Cardiac muscle cell (in vitro differentiated cells and primary cell): ENCODE measurements around the gene EIF4G3. TPM values are rescaled to one million over a fixed set of nuclear protein-coding genes. Genes with fewer than 3 reads are reported as not detected.
A peak's percentile ranks its signal among the peaks of the same experiment; 100 is the strongest.

Experiments used
- DNase-seq, 2 donors: peaks; one replicate each; pipeline versions ENCODE4 v3.0.0 to v3.0.0-alpha.2; 2010 to 2017; ENCODE audit warnings: low read depth in 1 of 2, low spot score in 1 of 2
- H3K27ac ChIP-seq: fragments of 200-600 bp; sonication (generic); 2 replicates; pipeline ENCODE4 v1.5.1; 2016
- H3K27me3 ChIP-seq: fragments of 200-600 bp; sonication (generic); 2 replicates; pipeline ENCODE4 v1.6.0; 2016; ENCODE audit warnings: control low read depth
- H3K36me3 ChIP-seq: fragments of 200-600 bp; sonication (generic); 2 replicates; pipeline ENCODE4 v1.5.1; 2016; ENCODE audit warnings: control low read depth
- H3K4me1 ChIP-seq: fragments of 200-600 bp; sonication (generic); 2 replicates; pipeline ENCODE4 v1.8.1; 2017; ENCODE audit warnings: low read depth, mild to moderate bottlenecking, mixed run types
- H3K4me3 ChIP-seq: fragments of 200-600 bp; sonication (generic); 2 replicates; pipeline ENCODE4 v1.5.1; 2016; ENCODE audit warnings: mild to moderate bottlenecking
- H3K9me3 ChIP-seq: fragments of 200-600 bp; sonication (generic); 2 replicates; pipeline ENCODE4 v1.5.1; 2017; ENCODE audit warnings: low read depth, mild to moderate bottlenecking, control low read depth
- polyA plus RNA-seq: library from polyadenylated mRNA; unstranded; fragments of >200 nt; fragmentation: Nextera tagmentation; extraction: Ambion mirVana; gene quantifications from 2 replicates; pipeline ENCODE4 v1.2.1, GENCODE V29; 2016
- total RNA-seq: library from RNA; depleted of rRNA; stranded (reverse); fragments of >200 nt; gene quantifications from 2 replicates; pipeline ENCODE4 v1.2.3, GENCODE V29; 2016
- TF ChIP-seq, protein P1 (sequence below): IDR thresholded peaks from 2 replicates; pipeline ENCODE4 v1.5.1; 2012; ENCODE audit warnings: low read depth, mild to moderate bottlenecking, low read length

The EIF4G3 gene
- total and polyA plus RNA-seq, 2 experiments from 2014 or later: 37.8 to 55.3 TPM

DNA sequence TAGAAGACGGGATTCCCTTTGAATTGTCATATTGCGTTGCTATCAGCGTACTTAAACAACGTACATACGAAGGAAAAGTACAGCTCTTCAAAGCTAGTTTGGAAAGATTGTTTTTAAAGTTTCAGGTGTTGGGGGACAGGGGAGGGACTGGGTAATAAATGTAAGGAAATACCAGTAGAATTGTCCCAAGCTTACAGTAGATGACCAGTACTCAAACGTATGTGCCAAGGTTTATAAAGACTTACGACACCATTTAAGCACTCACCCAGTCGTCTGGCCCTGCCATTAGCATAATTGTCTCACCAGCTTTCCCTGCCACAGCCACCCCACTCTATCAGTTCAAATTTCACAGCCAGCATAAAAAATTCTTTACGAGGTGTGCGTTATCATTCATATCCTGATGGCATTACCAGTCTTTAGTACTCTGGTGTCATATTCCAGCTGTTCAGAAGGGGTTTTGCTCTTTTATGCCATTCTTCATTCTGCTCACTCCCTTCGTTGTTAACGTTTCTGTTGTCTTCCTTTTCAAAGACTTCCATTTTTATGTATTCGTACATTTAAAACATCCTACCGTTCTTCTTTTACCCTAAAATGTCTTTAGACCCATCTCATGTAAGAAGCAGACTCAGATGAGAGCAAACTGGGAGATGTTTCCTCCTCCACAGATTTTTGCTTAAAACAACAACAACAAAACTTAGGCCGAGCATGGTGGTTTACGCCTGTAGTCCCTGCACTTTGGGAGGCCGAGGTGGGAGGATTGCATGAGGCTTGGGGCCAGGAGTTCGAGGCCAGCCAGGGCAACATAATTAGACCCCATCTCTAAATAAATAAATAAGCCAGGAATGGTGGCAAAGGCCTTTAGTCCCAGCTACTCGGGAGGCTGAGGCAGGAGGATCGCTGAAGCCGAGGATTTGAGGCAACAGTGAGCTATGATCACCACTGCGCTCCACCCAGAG, 388.6 kb downstream of the EIF4G3 start:
- H3K4me1 ChIP-seq: peaks cover 6% of the 10 kb centered on the region
- H3K4me3 ChIP-seq: peak overlapping the region; percentile 76
- peak; percentile 13 to 64 for DNase-seq
- peak overlapping the region; percentile 97 for H3K27ac ChIP-seq
- H3K36me3 ChIP-seq: no peaks in the 10 kb centered on the region
- TF ChIP-seq, protein P1, sequence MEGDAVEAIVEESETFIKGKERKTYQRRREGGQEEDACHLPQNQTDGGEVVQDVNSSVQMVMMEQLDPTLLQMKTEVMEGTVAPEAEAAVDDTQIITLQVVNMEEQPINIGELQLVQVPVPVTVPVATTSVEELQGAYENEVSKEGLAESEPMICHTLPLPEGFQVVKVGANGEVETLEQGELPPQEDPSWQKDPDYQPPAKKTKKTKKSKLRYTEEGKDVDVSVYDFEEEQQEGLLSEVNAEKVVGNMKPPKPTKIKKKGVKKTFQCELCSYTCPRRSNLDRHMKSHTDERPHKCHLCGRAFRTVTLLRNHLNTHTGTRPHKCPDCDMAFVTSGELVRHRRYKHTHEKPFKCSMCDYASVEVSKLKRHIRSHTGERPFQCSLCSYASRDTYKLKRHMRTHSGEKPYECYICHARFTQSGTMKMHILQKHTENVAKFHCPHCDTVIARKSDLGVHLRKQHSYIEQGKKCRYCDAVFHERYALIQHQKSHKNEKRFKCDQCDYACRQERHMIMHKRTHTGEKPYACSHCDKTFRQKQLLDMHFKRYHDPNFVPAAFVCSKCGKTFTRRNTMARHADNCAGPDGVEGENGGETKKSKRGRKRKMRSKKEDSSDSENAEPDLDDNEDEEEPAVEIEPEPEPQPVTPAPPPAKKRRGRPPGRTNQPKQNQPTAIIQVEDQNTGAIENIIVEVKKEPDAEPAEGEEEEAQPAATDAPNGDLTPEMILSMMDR: no peak
- no peaks in the 10 kb centered on the region for H3K27me3 ChIP-seq
- H3K9me3 ChIP-seq: no peaks in the 10 kb centered on the region

DNA sequence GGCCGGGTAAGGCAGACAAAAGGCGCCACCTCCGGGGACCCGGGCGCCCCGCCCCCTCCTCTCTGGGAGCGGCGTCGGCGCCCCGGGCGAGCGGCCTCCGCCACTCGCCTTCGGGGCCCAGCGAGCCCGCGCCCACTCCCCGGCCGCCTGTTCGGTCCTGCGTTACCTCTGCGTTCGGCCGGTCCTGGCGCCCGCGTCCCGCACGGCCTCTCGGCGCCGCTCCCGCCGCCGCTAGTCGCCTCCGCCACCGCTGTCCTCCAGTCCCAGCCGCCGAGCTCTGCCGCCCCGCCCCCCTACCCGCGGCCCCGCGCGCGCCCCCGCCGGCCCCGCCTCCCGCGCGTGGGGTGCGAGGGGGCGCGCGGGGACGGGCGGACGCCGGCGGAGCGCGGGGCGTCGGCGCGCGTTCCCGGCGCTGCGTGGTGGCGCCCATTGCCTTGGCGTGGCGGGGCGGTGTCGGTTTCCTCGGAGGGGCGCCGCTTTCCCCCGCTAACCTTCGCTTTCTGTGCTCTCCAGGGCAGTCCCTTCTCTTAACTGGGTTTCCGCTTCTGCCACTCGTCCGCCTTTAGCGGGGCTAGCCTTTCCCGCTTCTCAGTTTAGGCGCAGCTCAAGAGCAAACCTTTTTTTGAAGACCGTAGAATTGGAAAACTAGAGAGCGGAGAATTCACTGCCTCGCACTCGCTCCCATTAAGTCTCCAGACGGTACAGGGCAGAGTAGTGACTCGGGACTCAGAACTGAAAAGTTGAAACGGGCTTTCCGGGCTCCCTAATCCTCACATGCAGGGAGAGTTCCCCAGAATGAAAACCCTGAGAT, 389.5 kb downstream of the EIF4G3 start, which contains the start of gene HP1BP3:
TSS of gene HP1BP3 (minus strand) at position 279 of the 811 bp plus-strand sequence. CDS start 6,867 bp downstream, outside the sequence.
- TF ChIP-seq, protein P1: no peak
- Histone ChIP-seq H3K27ac (peak within 1 kb of the TSS; percentile 97), H3K36me3 (no peaks in the 10 kb centered on the region), H3K27me3 (no peaks in the 10 kb centered on the region), H3K9me3 (no peaks in the 10 kb centered on the region), H3K4me1 (peaks cover 6% of the 10 kb centered on the region), H3K4me3 (peak within 1 kb of the TSS; percentile 76)
- peak; percentile 78 to 82 for DNase-seq

DNA sequence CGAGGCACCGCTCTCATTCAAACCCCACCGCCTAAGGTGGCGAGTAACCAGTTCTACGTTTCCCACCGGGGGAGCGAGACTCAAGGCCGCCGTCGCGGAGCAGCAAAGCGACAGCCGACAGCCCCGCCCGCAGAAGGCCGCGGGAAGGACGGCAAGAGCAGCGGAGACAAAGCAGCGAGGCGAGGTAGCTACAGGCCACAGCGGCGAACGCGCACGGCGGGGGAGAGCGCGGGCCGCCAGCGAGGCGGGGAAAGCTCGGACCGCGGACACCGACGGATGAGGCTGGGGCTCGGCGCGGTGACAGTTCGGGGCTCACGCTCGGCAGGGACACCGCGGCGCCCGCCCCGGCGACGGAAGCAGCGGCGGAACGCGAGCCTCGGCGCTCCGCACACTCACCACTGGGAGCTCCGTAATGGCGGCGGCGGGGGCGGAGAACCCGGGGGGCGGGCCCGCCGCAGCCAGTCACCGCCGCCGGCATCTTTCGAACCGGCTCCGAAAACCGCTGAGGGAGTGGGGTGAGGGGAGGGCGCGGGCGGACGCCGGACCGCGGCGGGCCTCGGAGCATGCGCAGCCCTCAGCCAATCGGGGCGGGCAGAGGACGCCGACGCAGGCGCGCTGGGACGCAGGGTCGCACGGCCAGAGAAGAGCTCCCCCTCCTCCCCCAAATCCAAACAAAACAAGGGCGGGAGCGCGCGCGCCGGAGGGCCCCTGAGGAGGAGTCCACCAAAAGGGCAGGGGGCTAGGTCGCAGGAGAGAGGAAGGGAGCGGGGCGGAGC, 390.3 kb downstream of the EIF4G3 start:
- TF ChIP-seq, protein P1: no peak
- Histone ChIP-seq H3K4me1 (peaks cover 6% of the 10 kb centered on the region), H3K27ac (peak overlapping the region; percentile 97), H3K4me3 (peak overlapping the region; percentile 76), H3K27me3 (no peaks in the 10 kb centered on the region), H3K36me3 (no peaks in the 10 kb centered on the region), H3K9me3 (no peaks in the 10 kb centered on the region)
- DNase-seq: peak; percentile 97

DNA sequence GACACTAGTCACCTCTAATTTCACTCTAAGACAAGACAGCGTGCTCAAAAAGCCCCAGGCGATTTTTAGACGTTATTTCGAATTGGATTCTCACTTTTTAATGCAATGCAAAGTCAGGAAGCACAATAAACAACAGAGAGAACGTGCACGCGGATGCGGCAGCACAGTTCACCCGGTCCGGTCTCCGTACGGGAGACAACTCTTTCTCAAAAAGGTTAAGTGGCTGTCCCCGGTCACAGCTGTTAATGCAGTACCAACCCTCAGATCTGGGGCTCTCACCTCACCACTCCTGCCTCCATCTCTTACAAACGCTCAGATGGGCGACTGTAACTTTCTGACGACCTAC, 390.8 kb downstream of the EIF4G3 start:
- DNase-seq: no peak
- TF ChIP-seq, protein P1: no peak

DNA sequence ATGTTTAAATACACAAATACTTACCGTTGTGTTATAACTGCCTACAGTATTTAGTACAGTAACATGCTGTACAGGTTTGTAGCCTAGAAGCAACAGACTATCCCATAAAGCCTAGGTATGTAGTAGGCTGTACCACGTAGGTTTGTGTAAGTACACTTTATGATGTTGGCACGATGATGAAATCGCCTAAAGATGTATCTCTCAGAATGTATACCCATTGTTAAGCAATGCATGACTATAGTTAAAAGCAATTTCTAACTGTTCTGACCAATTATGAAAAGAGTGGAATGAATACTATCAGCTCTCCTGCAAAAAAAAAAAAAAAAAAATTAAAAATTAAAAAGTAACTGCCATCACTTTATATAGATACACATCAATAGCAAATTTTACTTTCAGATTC, 401.0 kb downstream of the EIF4G3 start:
- no peaks in the 10 kb centered on the region for H3K27me3 ChIP-seq
- no peak overlapping the region for H3K27ac ChIP-seq
- peaks cover 1% of the 10 kb centered on the region for H3K4me1 ChIP-seq
- H3K4me3 ChIP-seq: no peak overlapping the region
- no peak for DNase-seq
- peaks cover 67% of the 10 kb centered on the region for H3K36me3 ChIP-seq
- H3K9me3 ChIP-seq: no peaks in the 10 kb centered on the region
- TF ChIP-seq, protein P1: no peak

More for the DNA sequence above, 390.8 kb downstream of the EIF4G3 start:
- Histone ChIP-seq H3K9me3 (no peaks in the 10 kb centered on the region), H3K4me3 (peak overlapping the region; percentile 76), H3K27ac (peak overlapping the region; percentile 97), H3K27me3 (no peaks in the 10 kb centered on the region), H3K4me1 (peaks cover 7% of the 10 kb centered on the region), H3K36me3 (no peaks in the 10 kb centered on the region)
